Endothelial cell of umbilical vein (primary cell): ENCODE results near the gene PGF. TPM values are rescaled to one million over a fixed set of nuclear protein-coding genes. Genes with fewer than 3 reads are reported as not detected.

Source experiments
- BruUV-seq: library from RNA; stranded (reverse); fragments of 400-500 nt; replicated peaks from 2 replicates; lab custom pipeline; 2021; lab: Mats Ljungman, UMichigan
- CTCF ChIA-PET: fragments of 300-600, 350-600 bp; sonication (Branson Sonifier 250); formaldehyde crosslinking; loops from one replicate; lab custom pipeline; 2021; ENCODE audit warnings: antibody characterized with exemption, inconsistent platforms; lab: Charles Lee
- POLR2A ChIA-PET: fragments of 300-600, 350-600 bp; sonication (Branson Sonifier 250); formaldehyde crosslinking; loops from one replicate; lab custom pipeline; 2021; ENCODE audit warnings: antibody characterized with exemption, inconsistent platforms; lab: Charles Lee
- DNase-seq: peaks from one replicate; pipeline ENCODE4 v3.0.0-alpha.2; 2011; ENCODE audit warnings: low read depth, low spot score
- FAIRE-seq: peaks from 2 replicates; lab custom pipeline; 2011; peaks lifted over from hg19 to GRCh38; lab: Jason Lieb, UNC
- H2AFZ ChIP-seq: 2 replicates; pipeline ENCODE4 v1.6.0; 2012; ENCODE audit warnings: low read depth, low read length, control low read depth, inconsistent platforms
- H3K27ac ChIP-seq: 2 replicates; pipeline ENCODE4 v1.5.1; 2011; ENCODE audit warnings: low read depth, mild to moderate bottlenecking, control low read depth, low read length, moderate library complexity; ENCODE audit not compliant: insufficient read depth
- H3K27me3 ChIP-seq, 2 experiments: 2 replicates each; pipeline versions ENCODE4 v1.6.0 to v1.6.1; 2011; ENCODE audit warnings: low read length in 2 of 2, mixed read lengths in 1 of 2; ENCODE audit not compliant: control insufficient read depth in 2 of 2, insufficient read depth in 2 of 2
- H3K36me3 ChIP-seq, 2 experiments: 2 replicates in 1 of 2; 3 replicates in 1 of 2; pipeline ENCODE4 v1.5.1; 2011; ENCODE audit warnings: low read length in 2 of 2, mild to moderate bottlenecking in 1 of 2, moderate library complexity in 1 of 2; ENCODE audit not compliant: control insufficient read depth in 2 of 2, insufficient read depth in 2 of 2; ENCODE audit errors: extremely low read depth in 1 of 2
- H3K4me1 ChIP-seq: 3 replicates; pipeline ENCODE4 v1.5.1; 2011; ENCODE audit warnings: mild to moderate bottlenecking, low read length; ENCODE audit not compliant: control insufficient read depth, insufficient read depth; ENCODE audit errors: extremely low read depth
- H3K4me2 ChIP-seq: 2 replicates; pipeline ENCODE4 v1.6.1; 2011; ENCODE audit warnings: low read length, control low read depth, mixed read lengths; ENCODE audit not compliant: insufficient read depth
- H3K4me3 ChIP-seq, 3 experiments: fragments of 200-600 bp in 1 of 3; sonication (generic), shearing (Covaris generic) in 1 of 3; replicated peaks in 1 of 3; 2 replicates each; pipeline ENCODE4 v1.5.1; 2011 to 2016; ENCODE audit warnings: control low read depth in 3 of 3, low read length in 3 of 3, mild to moderate bottlenecking in 2 of 3, inconsistent platforms in 1 of 3, low read depth in 1 of 3, moderate library complexity in 1 of 3; ENCODE audit not compliant: insufficient read depth in 1 of 3
- H3K79me2 ChIP-seq: 2 replicates; pipeline ENCODE4 v1.6.0; 2012; ENCODE audit warnings: low read length, inconsistent platforms; ENCODE audit not compliant: control insufficient read depth, insufficient read depth
- H3K9ac ChIP-seq: replicated peaks from 2 replicates; pipeline ENCODE3; 2011; ENCODE audit warnings: low read length, control low read depth; ENCODE audit not compliant: insufficient read depth; ENCODE audit errors: extremely low read depth
- H3K9me1 ChIP-seq: replicated peaks from 3 replicates; pipeline ENCODE4 v1.6.0; 2011; ENCODE audit warnings: mild to moderate bottlenecking, low read length; ENCODE audit not compliant: control insufficient read depth, insufficient read depth; ENCODE audit errors: extremely low read depth
- H3K9me3 ChIP-seq: replicated peaks from 2 replicates; pipeline ENCODE4 v1.5.1; 2012; ENCODE audit warnings: low read length, inconsistent platforms; ENCODE audit not compliant: control insufficient read depth, insufficient read depth
- H4K20me1 ChIP-seq: replicated peaks from 2 replicates; pipeline ENCODE3; 2011; ENCODE audit warnings: mild to moderate bottlenecking, low read length; ENCODE audit not compliant: control insufficient read depth, insufficient read depth; ENCODE audit errors: extremely low read depth
- MYC ChIP-seq: IDR thresholded peaks from one replicate; pipeline ENCODE4 v1.6.1; 2011; ENCODE audit warnings: mild to moderate bottlenecking, low read depth, low read length
- POLR2A ChIP-seq: IDR thresholded peaks from 2 replicates; pipeline ENCODE4 v1.6.1; 2012; ENCODE audit warnings: low read depth, mild to moderate bottlenecking, control low read depth, low read length
- POLR2AphosphoS5 ChIP-seq: IDR thresholded peaks from 2 replicates; pipeline ENCODE4 v1.6.1; 2012; ENCODE audit warnings: low read depth, mild to moderate bottlenecking, control low read depth, low read length, moderate library complexity; ENCODE audit not compliant: insufficient read depth
- dilution Hi-C: fragments of 300-500 bp; cut with MboI; formaldehyde crosslinking; loops from one replicate; pipeline ENCODE4 v1.15.0; 2019; ENCODE audit warnings: low sequenced_read_pairs; ENCODE audit not compliant: extremely low pct_ligation_motif_present
- intact Hi-C: fragments of 100-400 bp; cut with micrococcal nuclease; formaldehyde crosslinking; loops from one replicate; pipeline ENCODE4 v1.10.0; 2022
- polyA plus RNA-seq, 4 experiments: library from polyadenylated mRNA; depleted of rRNA in 3 of 4; stranded (reverse) in 3 of 4; unstranded in 1 of 4; fragments of >200 nt; gene quantifications; 2 replicates each; pipeline versions ENCODE4 v1.2.1 to v1.2.3, GENCODE V29; 2011 to 2012; ENCODE audit warnings: missing spikeins in 1 of 4
- total RNA-seq: library from RNA; stranded (reverse); gene quantifications from 2 replicates; pipeline ENCODE4 v1.2.3, GENCODE V29; 2021
- TF ChIP-seq, protein P1 (sequence below), 2 donors: IDR thresholded peaks; 1 replicate in 1 of 2; 2 replicates in 1 of 2; pipeline ENCODE4 v1.5.1; 2011; ENCODE audit warnings: low read length in 2 of 2, mild to moderate bottlenecking in 2 of 2, moderate library complexity in 2 of 2, control low read depth in 1 of 2, inconsistent platforms in 1 of 2, low read depth in 1 of 2; ENCODE audit not compliant: insufficient read depth in 1 of 2; ENCODE audit errors: extremely low read depth in 1 of 2
- TF ChIP-seq, protein P2 (sequence below): IDR thresholded peaks from 2 replicates; pipeline ENCODE4 v1.6.1; 2011; ENCODE audit not compliant: insufficient read depth, insufficient read length

The PGF gene
- total and polyA plus RNA-seq, 2 donors (not counting 3 experiments of a cell fraction or from before 2014, with no cell fraction given): 89.0 to 206 TPM

DNA sequence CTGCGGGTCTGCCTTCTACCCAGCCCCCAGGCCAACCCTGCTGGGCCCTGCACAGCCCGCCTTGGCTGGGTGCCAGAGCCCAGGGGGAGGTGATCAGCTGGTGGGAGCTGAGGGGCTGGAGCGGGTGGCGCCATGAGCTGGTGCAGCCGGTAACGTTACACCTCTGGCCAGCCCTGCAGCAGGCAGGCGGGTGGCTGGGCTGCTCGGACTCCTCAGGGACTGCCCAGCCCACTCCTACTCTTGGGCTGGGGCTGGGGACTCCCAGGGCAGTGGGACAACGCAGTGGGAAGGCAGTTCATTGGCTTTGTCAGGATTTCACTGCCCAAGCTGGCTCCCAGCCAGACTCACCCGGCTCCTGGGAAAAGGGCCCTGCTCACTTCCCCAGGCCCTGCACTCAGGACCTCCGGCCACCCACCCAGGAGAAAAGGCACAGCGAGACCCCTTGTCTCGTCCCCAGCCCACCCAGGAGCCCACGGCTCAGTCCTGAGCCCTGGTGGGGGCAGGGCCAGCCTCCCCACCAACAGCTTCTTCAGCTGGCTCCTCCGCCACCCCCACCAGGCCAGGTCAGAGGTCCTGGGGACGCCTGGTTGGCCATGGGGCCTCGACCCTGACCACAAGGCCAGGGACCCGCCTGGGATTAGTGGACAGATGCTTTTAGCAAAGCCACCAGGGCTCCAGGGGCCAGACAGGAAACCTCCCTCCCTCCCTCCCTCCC lies 1.0 kb downstream of the PGF start:
- BruUV-seq: no TSS peak
- Histone ChIP-seq H2AFZ (no peak overlapping the region), H3K4me3 (peak overlapping the region; percentile 83 to 94 (median 84)), H4K20me1 (no peaks in the 10 kb centered on the region), H3K9ac (peak overlapping the region; percentile 86), H3K9me3 (no peaks in the 10 kb centered on the region), H3K4me1 (peaks cover 35% of the 10 kb centered on the region), H3K79me2 (peaks cover 60% of the 10 kb centered on the region), H3K9me1 (no peaks in the 10 kb centered on the region), H3K4me2 (peak overlapping the region; percentile 83), H3K36me3 (peaks cover 8 to 17% of the 10 kb centered on the region in 2 experiments), H3K27me3 (no peaks in the 10 kb centered on the region), H3K27ac (peak overlapping the region; percentile 71)
- DNase-seq: peak; percentile 56
- ChIA-PET POLR2A (interaction anchor here (0.7 to 2.6 kb wide), 10 partner anchors 10 to 109 kb away, joined by 3 to 20 read pairs (median 6); partner anchors contain the start of genes ACYP1, EIF2B2 and RPS6KL1), CTCF (interaction anchor here (0.9 to 3.2 kb wide), 10 partner anchors 8 to 134 kb away, joined by 3 to 14 read pairs (median 5); no protein-coding TSS in a partner anchor)
- FAIRE-seq: peak; percentile 8
- intact Hi-C loops: loop anchor here (2.0 kb wide), 4 partner anchors 18 to 114 kb away; partner anchors contain the start of genes EIF2B2 and ZC2HC1C
- TF ChIP-seq, protein P1, sequence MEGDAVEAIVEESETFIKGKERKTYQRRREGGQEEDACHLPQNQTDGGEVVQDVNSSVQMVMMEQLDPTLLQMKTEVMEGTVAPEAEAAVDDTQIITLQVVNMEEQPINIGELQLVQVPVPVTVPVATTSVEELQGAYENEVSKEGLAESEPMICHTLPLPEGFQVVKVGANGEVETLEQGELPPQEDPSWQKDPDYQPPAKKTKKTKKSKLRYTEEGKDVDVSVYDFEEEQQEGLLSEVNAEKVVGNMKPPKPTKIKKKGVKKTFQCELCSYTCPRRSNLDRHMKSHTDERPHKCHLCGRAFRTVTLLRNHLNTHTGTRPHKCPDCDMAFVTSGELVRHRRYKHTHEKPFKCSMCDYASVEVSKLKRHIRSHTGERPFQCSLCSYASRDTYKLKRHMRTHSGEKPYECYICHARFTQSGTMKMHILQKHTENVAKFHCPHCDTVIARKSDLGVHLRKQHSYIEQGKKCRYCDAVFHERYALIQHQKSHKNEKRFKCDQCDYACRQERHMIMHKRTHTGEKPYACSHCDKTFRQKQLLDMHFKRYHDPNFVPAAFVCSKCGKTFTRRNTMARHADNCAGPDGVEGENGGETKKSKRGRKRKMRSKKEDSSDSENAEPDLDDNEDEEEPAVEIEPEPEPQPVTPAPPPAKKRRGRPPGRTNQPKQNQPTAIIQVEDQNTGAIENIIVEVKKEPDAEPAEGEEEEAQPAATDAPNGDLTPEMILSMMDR (IDR thresholded peaks at IDR 0.05; ENCODE audit: extremely low read depth in 1 of 2, insufficient read depth in 1 of 2, low read depth in 1 of 2, low read length in 2 of 2): no peak
- TF ChIP-seq POLR2A (peak; percentile 44), MYC (no peak), POLR2AphosphoS5 (peak; percentile 22)
- TF ChIP-seq, protein P2, sequence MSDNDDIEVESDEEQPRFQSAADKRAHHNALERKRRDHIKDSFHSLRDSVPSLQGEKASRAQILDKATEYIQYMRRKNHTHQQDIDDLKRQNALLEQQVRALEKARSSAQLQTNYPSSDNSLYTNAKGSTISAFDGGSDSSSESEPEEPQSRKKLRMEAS: no peak
- dilution Hi-C loops: no loop called here
